ENCODE results near the gene NECTIN3.

DNA sequence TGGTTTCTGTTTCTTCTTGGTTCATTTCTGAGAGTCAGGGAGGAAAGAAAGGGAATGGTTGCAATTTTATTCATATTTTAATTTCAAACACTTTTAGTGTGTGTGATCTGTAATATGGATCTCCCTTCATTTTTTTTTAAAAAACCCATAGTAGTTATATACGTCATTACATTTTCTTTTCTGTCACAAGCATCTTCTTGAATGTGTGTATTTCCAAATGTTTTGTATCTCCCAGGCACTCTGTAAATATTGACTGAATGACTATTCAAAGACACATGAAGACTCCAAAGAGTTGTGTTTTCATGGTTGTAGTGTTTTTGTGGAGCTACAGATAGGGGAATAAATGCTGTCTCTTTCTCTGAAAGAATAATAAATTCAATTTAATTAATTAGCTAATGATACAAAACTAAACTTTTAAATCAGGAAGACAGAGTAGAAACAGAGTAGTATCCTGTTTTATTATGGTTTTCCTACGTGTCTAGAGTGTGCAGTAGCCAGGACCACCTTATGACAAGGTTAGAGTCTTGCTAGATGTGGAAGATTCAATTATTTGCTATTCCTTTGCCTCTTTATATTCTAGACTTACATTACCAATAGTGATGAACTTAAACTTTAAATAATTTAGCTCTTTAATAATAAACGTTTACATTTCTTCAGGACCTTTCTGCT is 35.5 kb downstream of the NECTIN3 start:
- TF ChIP-seq, protein P1, sequence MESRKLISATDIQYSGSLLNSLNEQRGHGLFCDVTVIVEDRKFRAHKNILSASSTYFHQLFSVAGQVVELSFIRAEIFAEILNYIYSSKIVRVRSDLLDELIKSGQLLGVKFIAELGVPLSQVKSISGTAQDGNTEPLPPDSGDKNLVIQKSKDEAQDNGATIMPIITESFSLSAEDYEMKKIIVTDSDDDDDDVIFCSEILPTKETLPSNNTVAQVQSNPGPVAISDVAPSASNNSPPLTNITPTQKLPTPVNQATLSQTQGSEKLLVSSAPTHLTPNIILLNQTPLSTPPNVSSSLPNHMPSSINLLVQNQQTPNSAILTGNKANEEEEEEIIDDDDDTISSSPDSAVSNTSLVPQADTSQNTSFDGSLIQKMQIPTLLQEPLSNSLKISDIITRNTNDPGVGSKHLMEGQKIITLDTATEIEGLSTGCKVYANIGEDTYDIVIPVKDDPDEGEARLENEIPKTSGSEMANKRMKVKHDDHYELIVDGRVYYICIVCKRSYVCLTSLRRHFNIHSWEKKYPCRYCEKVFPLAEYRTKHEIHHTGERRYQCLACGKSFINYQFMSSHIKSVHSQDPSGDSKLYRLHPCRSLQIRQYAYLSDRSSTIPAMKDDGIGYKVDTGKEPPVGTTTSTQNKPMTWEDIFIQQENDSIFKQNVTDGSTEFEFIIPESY (IDR thresholded peaks at IDR 0.05) = no peak
- TF ChIP-seq POLR2AphosphoS2 (IDR thresholded peaks at IDR 0.05; ENCODE audit: low read depth, low read length) = no peak

All from GM12878 (cell line).